Ovary (tissue), 3 donors: ENCODE results near the gene PTRH2.

Experiments
- CTCF ChIP-seq, 3 donors: fragments of 450-650 bp in 2 of 3; fragments of 200-600 bp in 1 of 3; IDR thresholded peaks; one replicate each; pipeline versions ENCODE4 v1.5.1 to v1.8.0; 2016 to 2022; ENCODE audit warnings: antibody characterized with exemption in 3 of 3, mild to moderate bottlenecking in 1 of 3
- EP300 ChIP-seq: sonication (generic); formaldehyde crosslinking; IDR thresholded peaks from one replicate; pipeline ENCODE4 v1.6.1; 2017; ENCODE audit warnings: antibody characterized with exemption
- POLR2A ChIP-seq: fragments of 450-650 bp; IDR thresholded peaks from one replicate; pipeline ENCODE4 v1.6.1; 2017; ENCODE audit warnings: antibody characterized with exemption, mild to moderate bottlenecking, moderate library complexity
- donor health status: DM: no; HTN: no; CAD: no.

GRCh38 chr17:59676716-59677115, 30.5 kb downstream of the PTRH2 start:
- TF ChIP-seq CTCF (IDR thresholded peaks at IDR 0.05) = no peak
- TF ChIP-seq EP300 = no peak
- TF ChIP-seq POLR2A = no peak
